Urothelium cell line (cell line): ENCODE measurements around the gene KIAA1671.

ENCODE experiments used
- DNase-seq: peaks from one replicate; pipeline ENCODE4 v3.0.0; 2011; ENCODE audit warnings: low spot score, mixed read lengths
- FAIRE-seq: peaks from 2 replicates; lab custom pipeline; 2011; peaks lifted over from hg19 to GRCh38; lab: Jason Lieb, UNC

Gene KIAA1671

GRCh38 chr22:25030636-25031035 is 78.1 kb downstream of the KIAA1671 start:
- FAIRE-seq (peak; percentile 75), DNase-seq (no peak)

GRCh38 chr22:25032066-25032465 is 79.5 kb downstream of the KIAA1671 start:
- DNase-seq (no peak), FAIRE-seq (peak; percentile 67)

GRCh38 chr22:25035715-25036114 is 83.2 kb downstream of the KIAA1671 start:
- FAIRE-seq, result peak; percentile 35
- DNase-seq, result no peak

GRCh38 chr22:25038239-25038638 is 85.7 kb downstream of the KIAA1671 start:
- no peak for FAIRE-seq
- no peak for DNase-seq

GRCh38 chr22:25038771-25039170 is 86.3 kb downstream of the KIAA1671 start:
- DNase-seq, result no peak
- FAIRE-seq, result no peak

- DNase-seq (no peak), FAIRE-seq (peak; percentile 77)
Measured at GRCh38 chr22:25039255-25039654, 86.7 kb downstream of the KIAA1671 start.

- no peak for DNase-seq
- FAIRE-seq, result no peak
Measured at GRCh38 chr22:25039754-25040153, 87.2 kb downstream of the KIAA1671 start.

- DNase-seq (no peak), FAIRE-seq (no peak)
Measured at GRCh38 chr22:25045159-25045558, 92.6 kb downstream of the KIAA1671 start.

- DNase-seq (no peak), FAIRE-seq (peak; percentile 91)
Measured at GRCh38 chr22:25048071-25048470, 95.6 kb downstream of the KIAA1671 start.

- FAIRE-seq, result peak; percentile 99
- peak; percentile 94 for DNase-seq
Measured at GRCh38 chr22:25048659-25049647, 96.4 kb downstream of the KIAA1671 start.

- no peak for FAIRE-seq
Measured at GRCh38 chr22:25049770-25050169, 97.3 kb downstream of the KIAA1671 start.

GRCh38 chr22:25050566-25050965 is 98.0 kb downstream of the KIAA1671 start:
- FAIRE-seq (peak; percentile 66), DNase-seq (no peak)

More at GRCh38 chr22:25049770-25050169, 97.3 kb downstream of the KIAA1671 start:
- no peak for DNase-seq

- no peak for FAIRE-seq
Measured at GRCh38 chr22:25051073-25051472, 98.6 kb downstream of the KIAA1671 start.

GRCh38 chr22:25051983-25052710 is 99.6 kb downstream of the KIAA1671 start:
- FAIRE-seq (no peak), DNase-seq (no peak)

More at GRCh38 chr22:25051073-25051472, 98.6 kb downstream of the KIAA1671 start:
- no peak for DNase-seq

GRCh38 chr22:25053153-25053805 is 100.8 kb downstream of the KIAA1671 start:
- FAIRE-seq (peak; percentile 91), DNase-seq (no peak)

- FAIRE-seq, result no peak
- no peak for DNase-seq
Measured at GRCh38 chr22:25054943-25055511, 102.5 kb downstream of the KIAA1671 start.

- FAIRE-seq (peak; percentile 98), DNase-seq (peak; percentile 92)
Measured at GRCh38 chr22:25057013-25057881, 104.7 kb downstream of the KIAA1671 start.

GRCh38 chr22:25059438-25059837 is 106.9 kb downstream of the KIAA1671 start:
- FAIRE-seq (peak; percentile 91), DNase-seq (no peak)

GRCh38 chr22:25060522-25061071 is 108.1 kb downstream of the KIAA1671 start:
- DNase-seq (no peak), FAIRE-seq (peak; percentile 91)
